Stimulated activated CD8-positive, alpha-beta memory T cell treated with anti-CD3 and anti-CD28 coated beads, Interleukin-2, amount 100 ng/mL, for 1 hour (primary cell): ENCODE measurements around the gene MAPK8IP3.
A peak's percentile ranks its signal among the peaks of the same experiment; 100 is the strongest.

Source experiments
- DNase-seq, 2 donors: peaks; one replicate each; pipeline ENCODE4 v3.0.0-alpha.2; 2020; ENCODE audit warnings: low read depth in 2 of 2

MAPK8IP3 gene

GRCh38 chr16:1773703-1774447 is 67.9 kb downstream of the MAPK8IP3 start:
- DNase-seq: no peak

GRCh38 chr16:1774448-1774780 is 68.4 kb downstream of the MAPK8IP3 start:
- no peak for DNase-seq

GRCh38 chr16:1775006-1775845 is 69.2 kb downstream of the MAPK8IP3 start:
- no peak for DNase-seq

- no peak for DNase-seq
Measured at GRCh38 chr16:1775846-1776671, 70.1 kb downstream of the MAPK8IP3 start.

- no peak for DNase-seq
Measured at GRCh38 chr16:1776672-1776955, 70.6 kb downstream of the MAPK8IP3 start.

GRCh38 chr16:1776991-1777374 is 71.0 kb downstream of the MAPK8IP3 start:
- no peak for DNase-seq

GRCh38 chr16:1777375-1778199 is 71.6 kb downstream of the MAPK8IP3 start:
- no peak for DNase-seq

- no peak for DNase-seq
Measured at GRCh38 chr16:1778200-1779179, 72.5 kb downstream of the MAPK8IP3 start.

- no peak for DNase-seq
Measured at GRCh38 chr16:1779234-1779701, 73.3 kb downstream of the MAPK8IP3 start.

GRCh38 chr16:1779741-1780676 is 74.0 kb downstream of the MAPK8IP3 start:
- DNase-seq: no peak

GRCh38 chr16:1780677-1781072 is 74.7 kb downstream of the MAPK8IP3 start:
- DNase-seq: no peak

GRCh38 chr16:1781254-1781653 is 75.3 kb downstream of the MAPK8IP3 start:
- no peak for DNase-seq

- no peak for DNase-seq
Measured at GRCh38 chr16:1781758-1782407, 75.9 kb downstream of the MAPK8IP3 start.

- DNase-seq: peak; percentile 95
Measured at GRCh38 chr16:1782408-1783264, 76.6 kb downstream of the MAPK8IP3 start, which contains the start of the genes NUBP2 and SPSB3. Gene NUBP2 (plus strand): TSS chr16:1782960. CDS start chr16:1783021, 61 bp downstream. Gene SPSB3 (minus strand): TSS chr16:1782571. CDS start chr16:1781483, 1,088 bp downstream.

- DNase-seq: no peak
Measured at GRCh38 chr16:1784977-1785845, 79.2 kb downstream of the MAPK8IP3 start.

- no peak for DNase-seq
Measured at GRCh38 chr16:1785846-1786170, 79.8 kb downstream of the MAPK8IP3 start.
